ENCODE data around the gene DCXR.

DNA sequence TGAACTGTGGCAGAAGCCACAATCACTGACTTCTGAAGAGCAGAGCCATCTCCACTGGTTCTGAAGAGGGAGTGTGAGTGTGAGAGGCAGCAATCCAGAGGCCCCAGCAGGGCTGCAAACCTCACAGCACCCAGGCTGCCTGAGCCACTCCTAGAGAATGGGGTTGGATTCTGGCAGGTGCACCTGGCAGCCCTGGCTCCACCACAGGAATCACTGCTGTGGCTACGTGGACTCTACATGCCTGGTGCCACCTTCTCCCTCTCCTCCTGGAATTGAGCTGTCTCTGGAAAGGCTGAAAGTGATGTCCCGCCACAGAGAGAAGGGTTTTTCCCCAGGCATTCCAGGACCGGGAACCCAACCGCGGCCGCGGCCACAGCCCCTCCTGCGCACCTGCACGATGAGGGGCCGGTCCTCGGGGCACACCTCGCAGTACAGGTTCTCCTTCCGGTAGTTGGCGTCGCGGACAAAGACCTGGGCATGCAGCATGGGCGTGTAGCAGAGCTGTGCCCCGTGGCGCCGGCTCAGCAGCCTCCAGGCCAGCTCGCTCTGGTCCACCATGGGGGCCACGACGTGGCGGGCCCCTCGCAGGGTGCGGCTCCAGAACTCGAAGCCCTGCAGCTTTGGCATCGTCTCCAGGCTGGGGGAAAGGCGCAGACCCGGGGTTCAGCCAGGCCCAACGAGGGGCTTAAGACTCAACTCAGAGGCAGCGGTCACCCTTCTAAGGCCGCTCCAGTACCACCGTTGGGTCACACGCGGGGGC is 27.1 kb upstream of the DCXR start:
- TF ChIP-seq, protein P1, sequence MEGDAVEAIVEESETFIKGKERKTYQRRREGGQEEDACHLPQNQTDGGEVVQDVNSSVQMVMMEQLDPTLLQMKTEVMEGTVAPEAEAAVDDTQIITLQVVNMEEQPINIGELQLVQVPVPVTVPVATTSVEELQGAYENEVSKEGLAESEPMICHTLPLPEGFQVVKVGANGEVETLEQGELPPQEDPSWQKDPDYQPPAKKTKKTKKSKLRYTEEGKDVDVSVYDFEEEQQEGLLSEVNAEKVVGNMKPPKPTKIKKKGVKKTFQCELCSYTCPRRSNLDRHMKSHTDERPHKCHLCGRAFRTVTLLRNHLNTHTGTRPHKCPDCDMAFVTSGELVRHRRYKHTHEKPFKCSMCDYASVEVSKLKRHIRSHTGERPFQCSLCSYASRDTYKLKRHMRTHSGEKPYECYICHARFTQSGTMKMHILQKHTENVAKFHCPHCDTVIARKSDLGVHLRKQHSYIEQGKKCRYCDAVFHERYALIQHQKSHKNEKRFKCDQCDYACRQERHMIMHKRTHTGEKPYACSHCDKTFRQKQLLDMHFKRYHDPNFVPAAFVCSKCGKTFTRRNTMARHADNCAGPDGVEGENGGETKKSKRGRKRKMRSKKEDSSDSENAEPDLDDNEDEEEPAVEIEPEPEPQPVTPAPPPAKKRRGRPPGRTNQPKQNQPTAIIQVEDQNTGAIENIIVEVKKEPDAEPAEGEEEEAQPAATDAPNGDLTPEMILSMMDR (IDR thresholded peaks at IDR 0.05 in 4 of 5, conservative IDR thresholded peaks at IDR 0.05 in 1 of 5), result no peak
- TF ChIP-seq POLR2A (IDR thresholded peaks at IDR 0.05), result no peak

Data from gastrocnemius medialis (tissue), 4 donors.